ENCODE results near the gene TMEM156.

- TF ChIP-seq SMC3 (conservative IDR thresholded peaks at IDR 0.05; ENCODE audit: poor library complexity), result no peak
- TF ChIP-seq EZH2 (IDR thresholded peaks at IDR 0.05; ENCODE audit: borderline replicate concordance, insufficient read depth, low read length, poor library complexity, severe bottlenecking), result no peak
- TF ChIP-seq EP300 (conservative IDR thresholded peaks at IDR 0.05; ENCODE audit: poor library complexity, severe bottlenecking), result no peak
- no peak for TF ChIP-seq CTCF (IDR thresholded peaks at IDR 0.05; ENCODE audit: poor library complexity, severe bottlenecking)
- no peak for TF ChIP-seq REST (IDR thresholded peaks at IDR 0.05; ENCODE audit: borderline replicate concordance)
Measured at GRCh38 chr4:38958453-38959190, 73.6 kb downstream of the TMEM156 start.

Measured in neural cell (in vitro differentiated cells).